Type B pancreatic cell (in vitro differentiated cells): Measurements from ENCODE around the gene NDUFS2. TPM values are rescaled to one million over a fixed set of nuclear protein-coding genes. Genes with fewer than 3 reads are reported as not detected.
A peak's percentile ranks its signal among the peaks of the same experiment; 100 is the strongest.

Experiments
- DNase-seq: peaks from one replicate; pipeline ENCODE4 v3.0.0; 2021; ENCODE audit warnings: mixed read lengths; ENCODE audit not compliant: unreplicated experiment; ENCODE audit errors: extremely low spot score
- H3K27ac Mint-ChIP-seq: 2 replicates; pipeline ENCODE4 v1.8.0; 2021; ENCODE audit warnings: mild to moderate bottlenecking, mixed read lengths
- H3K27me3 Mint-ChIP-seq: 2 replicates; pipeline ENCODE4 v1.8.0; 2021; ENCODE audit warnings: mixed read lengths
- H3K36me3 Mint-ChIP-seq: 2 replicates; pipeline ENCODE4 v1.8.0; 2021; ENCODE audit warnings: mixed read lengths
- H3K4me1 Mint-ChIP-seq: one replicate; pipeline ENCODE4 v1.8.0; 2021; ENCODE audit warnings: mixed read lengths; ENCODE audit not compliant: unreplicated experiment
- H3K4me3 Mint-ChIP-seq: 2 replicates; pipeline ENCODE4 v1.8.0; 2021; ENCODE audit warnings: mild to moderate bottlenecking, mixed read lengths
- H3K9me3 Mint-ChIP-seq: 2 replicates; pipeline ENCODE4 v1.8.0; 2021; ENCODE audit warnings: mixed read lengths
- total RNA-seq: library from RNA; stranded (reverse); gene quantifications from 2 replicates; pipeline ENCODE4 v1.2.1, GENCODE V29; 2021; ENCODE audit warnings: low replicate concordance
- TF ChIP-seq, protein P1 (sequence below): fragments of 200-600 bp; sonication (generic); conservative IDR thresholded peaks from 2 replicates; pipeline ENCODE4 v1.5.0; 2021; ENCODE audit warnings: antibody characterized with exemption, mild to moderate bottlenecking

The NDUFS2 gene
- total RNA-seq, 1 donor from 2014 or later = 93.1 TPM

- no peak for DNase-seq
These were observed 9.4 kb upstream of the NDUFS2 start for GRCh38 chr1:161192476-161193465.

GRCh38 chr1:161193561-161194235, 8.5 kb upstream of the NDUFS2 start:
- Mint-ChIP-seq H3K27me3 (peaks cover 6% of the 10 kb centered on the region), H3K36me3 (no peaks in the 10 kb centered on the region), H3K27ac (no peak overlapping the region), H3K9me3 (no peaks in the 10 kb centered on the region), H3K4me1 (peaks cover 15% of the 10 kb centered on the region), H3K4me3 (no peak overlapping the region)
- no peak for DNase-seq
- TF ChIP-seq, protein P1, sequence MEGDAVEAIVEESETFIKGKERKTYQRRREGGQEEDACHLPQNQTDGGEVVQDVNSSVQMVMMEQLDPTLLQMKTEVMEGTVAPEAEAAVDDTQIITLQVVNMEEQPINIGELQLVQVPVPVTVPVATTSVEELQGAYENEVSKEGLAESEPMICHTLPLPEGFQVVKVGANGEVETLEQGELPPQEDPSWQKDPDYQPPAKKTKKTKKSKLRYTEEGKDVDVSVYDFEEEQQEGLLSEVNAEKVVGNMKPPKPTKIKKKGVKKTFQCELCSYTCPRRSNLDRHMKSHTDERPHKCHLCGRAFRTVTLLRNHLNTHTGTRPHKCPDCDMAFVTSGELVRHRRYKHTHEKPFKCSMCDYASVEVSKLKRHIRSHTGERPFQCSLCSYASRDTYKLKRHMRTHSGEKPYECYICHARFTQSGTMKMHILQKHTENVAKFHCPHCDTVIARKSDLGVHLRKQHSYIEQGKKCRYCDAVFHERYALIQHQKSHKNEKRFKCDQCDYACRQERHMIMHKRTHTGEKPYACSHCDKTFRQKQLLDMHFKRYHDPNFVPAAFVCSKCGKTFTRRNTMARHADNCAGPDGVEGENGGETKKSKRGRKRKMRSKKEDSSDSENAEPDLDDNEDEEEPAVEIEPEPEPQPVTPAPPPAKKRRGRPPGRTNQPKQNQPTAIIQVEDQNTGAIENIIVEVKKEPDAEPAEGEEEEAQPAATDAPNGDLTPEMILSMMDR = no peak

More at GRCh38 chr1:161192476-161193465, 9.4 kb upstream of the NDUFS2 start:
- Mint-ChIP-seq H3K27ac (peak overlapping the region; percentile 37), H3K27me3 (peaks cover 6% of the 10 kb centered on the region), H3K4me3 (no peak overlapping the region), H3K4me1 (peaks cover 14% of the 10 kb centered on the region), H3K36me3 (no peaks in the 10 kb centered on the region), H3K9me3 (no peaks in the 10 kb centered on the region)
- TF ChIP-seq, protein P1 = peak; percentile 95

- TF ChIP-seq, protein P1 = no peak
- DNase-seq = no peak
- Mint-ChIP-seq H3K4me3 (no peak overlapping the region), H3K27ac (no peak overlapping the region), H3K4me1 (peaks cover 23% of the 10 kb centered on the region), H3K27me3 (peaks cover 9% of the 10 kb centered on the region), H3K36me3 (no peaks in the 10 kb centered on the region), H3K9me3 (no peaks in the 10 kb centered on the region)
These were observed 7.0 kb upstream of the NDUFS2 start for GRCh38 chr1:161195171-161195570.

DNA sequence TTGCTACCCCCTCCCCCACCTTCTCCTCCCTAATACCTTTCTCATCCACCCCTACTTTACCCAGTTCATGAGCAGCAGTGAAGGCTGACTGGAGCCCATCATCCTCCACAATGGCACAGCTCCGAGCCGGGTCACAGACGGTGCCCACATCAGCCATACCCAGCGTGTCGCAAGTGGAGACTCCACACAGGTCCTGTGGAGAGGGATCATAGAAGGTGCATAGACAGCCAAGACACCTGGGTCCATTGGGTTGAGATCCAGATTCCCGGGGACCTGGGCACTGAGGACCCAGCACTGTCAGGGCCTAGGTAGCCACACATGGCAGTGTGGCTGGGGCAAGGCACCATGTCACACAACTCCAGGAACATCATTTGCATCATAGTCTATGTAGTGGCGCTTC, 6.1 kb upstream of the NDUFS2 start:
- TF ChIP-seq, protein P1 = no peak
- no peak for DNase-seq
- Mint-ChIP-seq H3K36me3 (no peaks in the 10 kb centered on the region), H3K27me3 (peaks cover 9% of the 10 kb centered on the region), H3K4me1 (peaks cover 24% of the 10 kb centered on the region), H3K4me3 (no peak overlapping the region), H3K9me3 (no peaks in the 10 kb centered on the region), H3K27ac (no peak overlapping the region)

DNA sequence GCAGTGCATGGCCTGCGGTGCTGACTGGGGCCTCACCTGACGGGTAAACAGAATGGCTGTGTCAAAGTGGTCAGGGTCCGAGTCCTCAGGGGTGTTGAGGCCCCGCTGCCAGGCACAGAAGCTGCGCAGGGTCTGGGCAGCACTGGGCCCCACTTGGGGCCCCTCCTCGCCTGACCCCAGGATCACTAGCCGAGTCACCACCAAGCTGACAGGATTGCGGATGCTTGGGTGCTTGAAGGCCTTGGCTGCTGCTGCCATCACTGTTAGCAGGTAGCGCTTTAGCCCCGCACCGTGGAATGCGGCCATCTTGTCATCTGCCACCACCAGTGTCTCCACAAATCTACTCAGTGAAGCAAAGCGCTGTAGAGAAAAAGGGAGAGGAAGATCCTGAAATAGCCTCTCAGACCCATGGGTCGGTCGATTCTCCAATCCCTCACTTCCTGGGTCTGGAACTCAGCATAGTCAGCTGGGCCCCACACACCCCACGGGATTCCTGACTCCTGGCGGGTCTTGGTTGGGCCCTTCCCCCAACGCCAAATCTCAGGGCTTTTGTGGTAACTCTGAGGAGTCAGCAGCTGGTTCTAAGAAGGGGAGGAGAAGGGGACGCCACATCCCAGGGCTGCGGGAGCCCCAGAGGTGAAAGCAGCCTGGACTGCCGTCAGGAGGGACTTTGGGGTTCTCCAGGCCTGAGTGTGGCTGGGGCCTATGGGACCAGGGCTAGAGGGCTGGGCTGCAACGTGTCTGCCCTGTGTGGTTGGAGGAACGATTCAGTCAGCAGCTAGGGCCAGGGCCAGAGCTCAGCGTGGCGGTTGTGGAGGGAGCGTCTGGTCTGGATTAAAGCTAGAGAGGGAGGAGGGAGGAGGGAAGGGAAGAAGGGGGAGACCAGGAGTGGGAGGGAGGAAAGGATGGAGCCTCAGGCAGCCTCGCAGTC, 5.4 kb upstream of the NDUFS2 start:
- TF ChIP-seq, protein P1 = no peak
- peaks cover 9% of the 10 kb centered on the region for H3K27me3 Mint-ChIP-seq
- peak overlapping the region; percentile 48 for H3K27ac Mint-ChIP-seq
- peak overlapping the region; percentile 70 for H3K4me3 Mint-ChIP-seq
- peaks cover 31% of the 10 kb centered on the region for H3K4me1 Mint-ChIP-seq
- no peak for DNase-seq
- H3K36me3 Mint-ChIP-seq = no peaks in the 10 kb centered on the region
- no peaks in the 10 kb centered on the region for H3K9me3 Mint-ChIP-seq
